Tibial nerve (tissue), 4 donors: ENCODE results near the gene ABCA4.

Source experiments
- EP300 ChIP-seq, 2 donors: sonication (generic); formaldehyde crosslinking; IDR thresholded peaks; one replicate each; pipeline ENCODE4 v1.6.1; 2017; ENCODE audit warnings: antibody characterized with exemption in 2 of 2, mild to moderate bottlenecking in 1 of 2
- POLR2A ChIP-seq, 2 donors: fragments of 450-650 bp; IDR thresholded peaks; one replicate each; pipeline ENCODE4 v1.6.1; 2017; ENCODE audit warnings: antibody characterized with exemption in 2 of 2, mild to moderate bottlenecking in 2 of 2, moderate library complexity in 2 of 2
- TF ChIP-seq, protein P1 (sequence below), 5 experiments: fragments of 200-600 bp in 3 of 5; fragments of 450-650 bp in 2 of 5; sonication (generic) in 3 of 5; IDR thresholded peaks; one replicate each; pipeline ENCODE4 v1.5.1; 2016 to 2019; ENCODE audit warnings: antibody characterized with exemption in 5 of 5, mild to moderate bottlenecking in 3 of 5, moderate library complexity in 2 of 5

GRCh38 chr1:94092210-94092613, 28.7 kb downstream of the ABCA4 start:
- TF ChIP-seq EP300 (IDR thresholded peaks at IDR 0.05) (no peak), POLR2A (IDR thresholded peaks at IDR 0.05) (no peak)
- TF ChIP-seq, protein P1, sequence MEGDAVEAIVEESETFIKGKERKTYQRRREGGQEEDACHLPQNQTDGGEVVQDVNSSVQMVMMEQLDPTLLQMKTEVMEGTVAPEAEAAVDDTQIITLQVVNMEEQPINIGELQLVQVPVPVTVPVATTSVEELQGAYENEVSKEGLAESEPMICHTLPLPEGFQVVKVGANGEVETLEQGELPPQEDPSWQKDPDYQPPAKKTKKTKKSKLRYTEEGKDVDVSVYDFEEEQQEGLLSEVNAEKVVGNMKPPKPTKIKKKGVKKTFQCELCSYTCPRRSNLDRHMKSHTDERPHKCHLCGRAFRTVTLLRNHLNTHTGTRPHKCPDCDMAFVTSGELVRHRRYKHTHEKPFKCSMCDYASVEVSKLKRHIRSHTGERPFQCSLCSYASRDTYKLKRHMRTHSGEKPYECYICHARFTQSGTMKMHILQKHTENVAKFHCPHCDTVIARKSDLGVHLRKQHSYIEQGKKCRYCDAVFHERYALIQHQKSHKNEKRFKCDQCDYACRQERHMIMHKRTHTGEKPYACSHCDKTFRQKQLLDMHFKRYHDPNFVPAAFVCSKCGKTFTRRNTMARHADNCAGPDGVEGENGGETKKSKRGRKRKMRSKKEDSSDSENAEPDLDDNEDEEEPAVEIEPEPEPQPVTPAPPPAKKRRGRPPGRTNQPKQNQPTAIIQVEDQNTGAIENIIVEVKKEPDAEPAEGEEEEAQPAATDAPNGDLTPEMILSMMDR (IDR thresholded peaks at IDR 0.05), result no peak
